CD1c-positive myeloid dendritic cell (primary cell): ENCODE data around the gene MELK.

ENCODE experiments used
- DNase-seq: peaks from one replicate; pipeline ENCODE4 v3.0.0-alpha.2; 2016; ENCODE audit errors: extremely low spot score

The MELK gene

GRCh38 chr9:36671561-36671960, 98.9 kb downstream of the MELK start:
- no peak for DNase-seq

GRCh38 chr9:36676091-36676490, 103.4 kb downstream of the MELK start:
- DNase-seq = peak; percentile 19

GRCh38 chr9:36676778-36677485, 104.2 kb downstream of the MELK start:
- peak; percentile 36 for DNase-seq

- no peak for DNase-seq
Observed at GRCh38 chr9:36677611-36678010, 104.9 kb downstream of the MELK start.

GRCh38 chr9:36679710-36680109, 107.0 kb downstream of the MELK start:
- DNase-seq = no peak

GRCh38 chr9:36686471-36686870, 113.8 kb downstream of the MELK start:
- no peak for DNase-seq

GRCh38 chr9:36690412-36691168, 117.9 kb downstream of the MELK start:
- peak; percentile 28 for DNase-seq

GRCh38 chr9:36691671-36692070, 119.0 kb downstream of the MELK start:
- DNase-seq = no peak

- DNase-seq = no peak
Observed at GRCh38 chr9:36698984-36699383, 126.3 kb downstream of the MELK start.

- DNase-seq = no peak
Observed at GRCh38 chr9:36704148-36704547, 131.5 kb downstream of the MELK start.

GRCh38 chr9:36713515-36714490, 141.1 kb downstream of the MELK start:
- no peak for DNase-seq

GRCh38 chr9:36716496-36716895, 143.8 kb downstream of the MELK start:
- no peak for DNase-seq

- DNase-seq = no peak
Observed at GRCh38 chr9:36717276-36717675, 144.6 kb downstream of the MELK start.

- DNase-seq = no peak
Observed at GRCh38 chr9:36718612-36719011, 145.9 kb downstream of the MELK start.

GRCh38 chr9:36720043-36720442, 147.3 kb downstream of the MELK start:
- no peak for DNase-seq

- no peak for DNase-seq
Observed at GRCh38 chr9:36721846-36722588, 149.3 kb downstream of the MELK start.

GRCh38 chr9:36725777-36726356, 153.2 kb downstream of the MELK start:
- DNase-seq = no peak
